Cardiac fibroblast (primary cell): ENCODE results near the gene FAM170B.

Experiments
- DNase-seq, 2 donors: peaks; one replicate each; pipeline versions ENCODE4 v3.0.0 to v3.0.0-alpha.2; 2010; ENCODE audit warnings: low read depth in 2 of 2
- H3K4me3 ChIP-seq, 2 donors: replicated peaks in 1 of 2; 1 replicate in 1 of 2; 2 replicates in 1 of 2; pipeline ENCODE4 v1.5.1; 2011; ENCODE audit warnings: low read depth in 2 of 2, low read length in 2 of 2, mild to moderate bottlenecking in 2 of 2, moderate library complexity in 1 of 2
- TF ChIP-seq, protein P1 (sequence below): IDR thresholded peaks from one replicate; pipeline ENCODE4 v1.5.1; 2011; ENCODE audit warnings: low read depth, mild to moderate bottlenecking, low read length, inconsistent platforms

FAM170B gene

GRCh38 chr10:49112098-49112497 is 21.7 kb downstream of the FAM170B start:
- no peak for DNase-seq
- no peak overlapping the region for H3K4me3 ChIP-seq

DNA sequence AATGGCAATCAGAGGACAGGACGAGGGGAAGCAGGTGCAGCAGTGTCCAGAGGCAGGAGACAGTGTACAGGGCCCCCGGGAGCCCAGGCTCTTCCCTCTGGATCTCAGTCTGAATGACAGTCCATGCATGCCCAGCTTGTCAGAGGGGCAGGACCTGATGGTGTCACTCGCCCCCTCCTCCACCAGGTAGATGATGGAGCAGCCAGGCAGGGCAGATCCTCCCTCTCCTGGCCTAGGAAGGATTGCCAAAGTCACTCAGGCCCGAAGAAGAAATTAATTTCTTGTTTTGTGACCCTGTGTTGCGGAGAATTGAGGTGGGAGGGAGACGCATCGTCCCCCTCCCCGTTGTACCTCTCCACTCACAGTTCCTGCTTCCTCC is 22.5 kb downstream of the FAM170B start:
- DNase-seq, result no peak
- no peak overlapping the region for H3K4me3 ChIP-seq
- TF ChIP-seq, protein P1, sequence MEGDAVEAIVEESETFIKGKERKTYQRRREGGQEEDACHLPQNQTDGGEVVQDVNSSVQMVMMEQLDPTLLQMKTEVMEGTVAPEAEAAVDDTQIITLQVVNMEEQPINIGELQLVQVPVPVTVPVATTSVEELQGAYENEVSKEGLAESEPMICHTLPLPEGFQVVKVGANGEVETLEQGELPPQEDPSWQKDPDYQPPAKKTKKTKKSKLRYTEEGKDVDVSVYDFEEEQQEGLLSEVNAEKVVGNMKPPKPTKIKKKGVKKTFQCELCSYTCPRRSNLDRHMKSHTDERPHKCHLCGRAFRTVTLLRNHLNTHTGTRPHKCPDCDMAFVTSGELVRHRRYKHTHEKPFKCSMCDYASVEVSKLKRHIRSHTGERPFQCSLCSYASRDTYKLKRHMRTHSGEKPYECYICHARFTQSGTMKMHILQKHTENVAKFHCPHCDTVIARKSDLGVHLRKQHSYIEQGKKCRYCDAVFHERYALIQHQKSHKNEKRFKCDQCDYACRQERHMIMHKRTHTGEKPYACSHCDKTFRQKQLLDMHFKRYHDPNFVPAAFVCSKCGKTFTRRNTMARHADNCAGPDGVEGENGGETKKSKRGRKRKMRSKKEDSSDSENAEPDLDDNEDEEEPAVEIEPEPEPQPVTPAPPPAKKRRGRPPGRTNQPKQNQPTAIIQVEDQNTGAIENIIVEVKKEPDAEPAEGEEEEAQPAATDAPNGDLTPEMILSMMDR, result no peak

More at GRCh38 chr10:49112098-49112497, 21.7 kb downstream of the FAM170B start:
- TF ChIP-seq, protein P1, result no peak

- no peak for DNase-seq
- TF ChIP-seq, protein P1, result no peak
- no peak overlapping the region for H3K4me3 ChIP-seq
Measured at GRCh38 chr10:49110684-49111319, 23.0 kb downstream of the FAM170B start.

DNA sequence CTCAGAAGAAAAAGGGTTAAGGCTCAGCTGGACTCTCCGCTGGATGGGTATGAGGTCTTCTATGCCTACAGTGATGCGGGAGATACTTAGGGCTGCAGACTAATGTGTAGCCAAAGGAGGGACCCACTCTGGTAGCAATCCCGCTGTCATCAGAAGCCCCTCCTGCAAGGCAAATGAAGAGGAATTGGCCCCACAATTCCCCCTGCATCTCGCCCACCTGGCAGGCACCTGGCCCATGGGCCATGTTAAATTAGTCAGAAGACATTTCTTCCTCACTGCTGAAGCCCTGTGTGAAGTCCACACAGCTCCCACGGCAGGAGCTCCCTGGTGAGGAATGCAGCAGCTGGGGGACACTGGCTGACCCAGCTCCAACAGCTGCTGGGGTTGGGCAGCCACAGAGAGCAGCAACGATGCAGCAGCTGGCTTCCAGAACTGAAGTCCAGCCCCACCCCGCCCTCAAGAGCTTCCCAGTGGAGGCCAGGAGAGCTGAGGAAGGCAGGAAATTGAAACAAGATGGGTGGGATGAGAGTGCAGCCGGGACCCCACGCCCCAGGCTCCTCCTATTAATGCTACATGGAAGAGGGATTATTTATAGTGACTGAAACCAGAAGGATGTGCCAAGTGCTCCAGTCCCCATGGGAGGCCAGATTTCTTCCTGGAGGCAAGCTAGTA is 24.0 kb downstream of the FAM170B start:
- peak; percentile 7 to 56 for DNase-seq
- no peak overlapping the region for H3K4me3 ChIP-seq
- TF ChIP-seq, protein P1, result no peak

DNA sequence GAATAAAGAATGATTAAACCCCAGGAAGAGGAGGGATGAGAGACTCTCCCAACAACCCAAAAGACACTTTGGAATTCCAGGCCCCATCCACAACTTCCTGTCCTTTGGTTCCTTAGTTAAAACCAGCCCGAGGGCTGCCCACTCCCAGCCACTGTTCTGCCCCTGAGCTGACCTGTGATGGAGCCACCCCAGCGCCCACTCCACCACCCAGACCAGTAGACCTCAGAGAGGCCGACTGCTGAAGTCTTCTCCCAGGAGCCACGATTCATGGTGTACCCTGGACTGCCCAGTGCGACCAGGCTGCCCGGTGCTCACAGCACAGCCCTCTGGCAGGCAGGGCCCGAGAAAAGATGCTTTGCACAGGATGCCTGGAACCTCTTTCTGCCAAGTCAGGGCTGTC is 25.2 kb downstream of the FAM170B start:
- no peak overlapping the region for H3K4me3 ChIP-seq
- no peak for DNase-seq
- TF ChIP-seq, protein P1, result no peak

- no peak for DNase-seq
- H3K4me3 ChIP-seq, result no peak overlapping the region
- TF ChIP-seq, protein P1, result no peak
Measured at GRCh38 chr10:49107887-49108267, 25.9 kb downstream of the FAM170B start.
